HL-60 (cell line): Measurements from ENCODE around the gene DPP10.

Experiments used
- CTCF ChIP-seq: IDR thresholded peaks from one replicate; pipeline ENCODE4 v1.5.1; 2011; ENCODE audit warnings: low read length, control low read depth, inconsistent platforms; ENCODE audit not compliant: insufficient read depth
- REST ChIP-seq: IDR thresholded peaks from 2 replicates; pipeline ENCODE4 v1.6.1; 2012; ENCODE audit warnings: low read depth; ENCODE audit not compliant: insufficient replicate concordance

- TF ChIP-seq CTCF, result no peak
- no peak for TF ChIP-seq REST
Observed at GRCh38 chr2:114935031-114935430, 492.6 kb downstream of the DPP10 start.
